ENCODE data around the gene TBL3. TPM values are rescaled to one million over a fixed set of nuclear protein-coding genes. Genes with fewer than 3 reads are reported as not detected.

The TBL3 gene
- total RNA-seq, 4 donors from 2014 or later, result 49.2 to 73.5 (median 57.2) TPM

GRCh38 chr16:2015117-2015946, 43.5 kb downstream of the TBL3 start:
- H3K27ac ChIP-seq, result peak overlapping the region; percentile 25
- TF ChIP-seq POLR2AphosphoS5 (IDR thresholded peaks at IDR 0.05) (no peak), EP300 (IDR thresholded peaks at IDR 0.05) (no peak), POLR2A (IDR thresholded peaks at IDR 0.05) (no peak), CTCF (IDR thresholded peaks at IDR 0.05) (no peak)
- no peaks in the 10 kb centered on the region for H3K36me3 ChIP-seq
- H3K27me3 ChIP-seq, result peaks cover 18% of the 10 kb centered on the region
- peaks cover 29% of the 10 kb centered on the region for H3K4me1 ChIP-seq
- no peaks in the 10 kb centered on the region for H3K9me3 ChIP-seq
- no peak for DNase-seq (ENCODE audit: low spot score in 2 of 2)
- no peak overlapping the region for H3K4me3 ChIP-seq
- 60% methylated on average over 24 of the region's 24 CpGs for WGBS

DNA sequence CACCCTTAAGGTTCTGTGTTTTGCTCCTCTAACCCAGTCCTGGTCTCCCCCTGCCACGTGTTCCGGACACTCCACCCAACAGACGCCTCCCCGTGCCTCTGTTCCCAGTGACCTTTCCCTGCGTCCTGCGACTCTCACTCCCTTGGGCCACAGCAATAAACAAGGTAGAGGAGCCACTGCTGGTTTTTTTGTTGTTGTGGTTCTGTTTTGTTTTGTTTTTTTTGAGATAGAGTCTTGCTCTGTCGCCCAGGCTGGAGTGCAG, 44.0 kb downstream of the TBL3 start:
- Histone ChIP-seq H3K27ac (peak overlapping the region; percentile 25), H3K4me1 (peaks cover 29% of the 10 kb centered on the region), H3K4me3 (no peak overlapping the region), H3K9me3 (no peaks in the 10 kb centered on the region), H3K27me3 (peaks cover 24% of the 10 kb centered on the region), H3K36me3 (no peaks in the 10 kb centered on the region)
- TF ChIP-seq CTCF (IDR thresholded peaks at IDR 0.05), result no peak
- no peak for DNase-seq (ENCODE audit: low spot score in 2 of 2)
- WGBS, result 80% methylated on average over 7 of the region's 7 CpGs

GRCh38 chr16:2016407-2016922, 44.6 kb downstream of the TBL3 start:
- Histone ChIP-seq H3K4me1 (peaks cover 29% of the 10 kb centered on the region), H3K4me3 (no peak overlapping the region), H3K27ac (no peak overlapping the region), H3K9me3 (no peaks in the 10 kb centered on the region), H3K36me3 (no peaks in the 10 kb centered on the region), H3K27me3 (peaks cover 30% of the 10 kb centered on the region)
- WGBS, result 49% methylated on average over 6 of the region's 13 CpGs
- TF ChIP-seq POLR2A (IDR thresholded peaks at IDR 0.05) (no peak), CTCF (IDR thresholded peaks at IDR 0.05) (no peak), EP300 (IDR thresholded peaks at IDR 0.05) (no peak), POLR2AphosphoS5 (IDR thresholded peaks at IDR 0.05) (no peak)
- no peak for DNase-seq (ENCODE audit: low spot score in 2 of 2)

GRCh38 chr16:2019518-2019920, 47.7 kb downstream of the TBL3 start, which contains the start of gene NPW:
TSS of gene NPW (plus strand) at chr16:2019785.
- H3K4me1 ChIP-seq, result peaks cover 47% of the 10 kb centered on the region
- H3K4me3 ChIP-seq, result peak within 1 kb of the TSS; percentile 13
- no peaks in the 10 kb centered on the region for H3K36me3 ChIP-seq
- DNase-seq (ENCODE audit: low spot score in 2 of 2), result no peak
- TF ChIP-seq EP300 (IDR thresholded peaks at IDR 0.05), result no peak
- TF ChIP-seq CTCF (IDR thresholded peaks at IDR 0.05), result no peak
- TF ChIP-seq POLR2AphosphoS5 (IDR thresholded peaks at IDR 0.05), result no peak
- TF ChIP-seq POLR2A (IDR thresholded peaks at IDR 0.05), result no peak
- H3K27ac ChIP-seq, result no peak within 1 kb of the TSS
- H3K9me3 ChIP-seq, result no peaks in the 10 kb centered on the region
- H3K27me3 ChIP-seq, result peaks cover 34% of the 10 kb centered on the region
- 3% methylated on average over 9 of the region's 33 CpGs for WGBS

GRCh38 chr16:2019921-2020831, 48.3 kb downstream of the TBL3 start:
- peaks cover 34% of the 10 kb centered on the region for H3K27me3 ChIP-seq
- peaks cover 43% of the 10 kb centered on the region for H3K4me1 ChIP-seq
- TF ChIP-seq CTCF (IDR thresholded peaks at IDR 0.05) (no peak), POLR2AphosphoS5 (IDR thresholded peaks at IDR 0.05) (no peak), EP300 (IDR thresholded peaks at IDR 0.05) (no peak), POLR2A (IDR thresholded peaks at IDR 0.05) (no peak)
- H3K9me3 ChIP-seq, result no peaks in the 10 kb centered on the region
- under 1% methylated on average over 38 of the region's 96 CpGs for WGBS
- H3K36me3 ChIP-seq, result no peaks in the 10 kb centered on the region
- H3K4me3 ChIP-seq, result peak overlapping the region; percentile 13
- H3K27ac ChIP-seq, result no peak overlapping the region
- DNase-seq (ENCODE audit: low spot score in 2 of 2), result no peak

All from suprapubic skin (tissue), 4 donors.